ENCODE measurements around the gene SERPIND1. TPM values are rescaled to one million over a fixed set of nuclear protein-coding genes. Genes with fewer than 3 reads are reported as not detected.

Gene SERPIND1
- polyA plus RNA-seq, 1 donor = 0.22 TPM

GRCh38 chr22:20748082-20748481 lies 25.8 kb upstream of the SERPIND1 start:
- H3K4me1 ChIP-seq (ENCODE audit: control insufficient read depth, insufficient read depth, low read length) = no peaks in the 10 kb centered on the region
- no peaks in the 10 kb centered on the region for H3K27me3 ChIP-seq (ENCODE audit: control insufficient read depth, insufficient read depth, low read length)
- DNase-seq = no peak
- no CpG with 5 or more reads among the region's 7 CpGs for WGBS (ENCODE audit: insufficient coverage, low lambda C conversion rate)
- no peak overlapping the region for H3K4me3 ChIP-seq (ENCODE audit: low read length)
- H3K36me3 ChIP-seq (ENCODE audit: control insufficient read depth, insufficient read depth, low read length) = peaks cover 76% of the 10 kb centered on the region
- H3K27ac ChIP-seq (ENCODE audit: low read length) = no peak overlapping the region
- H3K9me3 ChIP-seq (ENCODE audit: control insufficient read depth, low read depth, low read length) = no peaks in the 10 kb centered on the region

GRCh38 chr22:20748731-20749428 lies 25.0 kb upstream of the SERPIND1 start:
- no peaks in the 10 kb centered on the region for H3K9me3 ChIP-seq (ENCODE audit: control insufficient read depth, low read depth, low read length)
- no peak overlapping the region for H3K27ac ChIP-seq (ENCODE audit: low read length)
- no peak overlapping the region for H3K4me3 ChIP-seq (ENCODE audit: low read length)
- 83% methylated on average over 2 of the region's 9 CpGs for WGBS (ENCODE audit: insufficient coverage, low lambda C conversion rate)
- peaks cover 72% of the 10 kb centered on the region for H3K36me3 ChIP-seq (ENCODE audit: control insufficient read depth, insufficient read depth, low read length)
- DNase-seq = no peak
- H3K27me3 ChIP-seq (ENCODE audit: control insufficient read depth, insufficient read depth, low read length) = no peaks in the 10 kb centered on the region
- no peaks in the 10 kb centered on the region for H3K4me1 ChIP-seq (ENCODE audit: control insufficient read depth, insufficient read depth, low read length)

- H3K9me3 ChIP-seq (ENCODE audit: control insufficient read depth, low read depth, low read length) = no peaks in the 10 kb centered on the region
- WGBS (ENCODE audit: insufficient coverage, low lambda C conversion rate) = no CpG with 5 or more reads among the region's 3 CpGs
- no peaks in the 10 kb centered on the region for H3K27me3 ChIP-seq (ENCODE audit: control insufficient read depth, insufficient read depth, low read length)
- no peaks in the 10 kb centered on the region for H3K4me1 ChIP-seq (ENCODE audit: control insufficient read depth, insufficient read depth, low read length)
- H3K4me3 ChIP-seq (ENCODE audit: low read length) = no peak overlapping the region
- H3K36me3 ChIP-seq (ENCODE audit: control insufficient read depth, insufficient read depth, low read length) = peaks cover 71% of the 10 kb centered on the region
- no peak for DNase-seq
- H3K27ac ChIP-seq (ENCODE audit: low read length) = no peak overlapping the region
These were observed 24.5 kb upstream of the SERPIND1 start for GRCh38 chr22:20749453-20749852.

- Histone ChIP-seq H3K27ac (ENCODE audit: low read length) (no peak overlapping the region), H3K27me3 (ENCODE audit: control insufficient read depth, insufficient read depth, low read length) (no peaks in the 10 kb centered on the region), H3K36me3 (ENCODE audit: control insufficient read depth, insufficient read depth, low read length) (peaks cover 65% of the 10 kb centered on the region), H3K9me3 (ENCODE audit: control insufficient read depth, low read depth, low read length) (no peaks in the 10 kb centered on the region), H3K4me1 (ENCODE audit: control insufficient read depth, insufficient read depth, low read length) (no peaks in the 10 kb centered on the region), H3K4me3 (ENCODE audit: low read length) (no peak overlapping the region)
- WGBS (ENCODE audit: insufficient coverage, low lambda C conversion rate) = no CpG with 5 or more reads among the region's 9 CpGs
- DNase-seq = no peak
These were observed 23.3 kb upstream of the SERPIND1 start for GRCh38 chr22:20750461-20751184.

DNA sequence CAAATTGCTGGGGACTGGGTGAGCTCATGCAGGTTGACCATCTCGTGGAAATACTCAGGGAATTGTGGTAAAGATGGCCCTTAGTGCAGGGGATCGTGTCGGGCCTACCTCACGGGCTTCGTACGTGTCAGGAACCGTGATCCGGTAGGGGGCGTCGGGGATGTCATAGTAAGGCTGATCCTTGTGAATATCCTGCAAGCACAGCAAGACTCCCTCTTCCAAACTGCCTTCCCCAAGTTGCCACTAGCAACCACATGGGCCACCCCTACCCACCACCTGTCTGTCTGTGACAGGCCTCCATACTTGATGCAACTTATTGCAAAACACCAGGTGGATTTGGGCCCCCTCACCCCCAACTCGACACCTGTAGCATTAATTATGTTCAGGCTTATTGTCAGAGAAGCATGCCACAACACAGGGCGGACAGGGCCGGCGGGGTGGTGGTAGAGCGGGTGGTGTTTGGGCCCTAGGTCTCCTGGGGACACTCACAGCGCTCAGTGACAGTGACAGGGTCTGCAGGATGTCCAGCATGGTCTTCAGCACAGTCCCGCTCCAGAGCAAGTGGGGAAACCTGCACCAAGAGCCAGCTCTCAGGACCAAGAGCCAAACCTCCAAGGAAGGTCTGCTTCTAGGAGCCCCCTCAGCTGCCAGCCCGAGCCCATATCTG lies 22.6 kb upstream of the SERPIND1 start:
- no peak overlapping the region for H3K27ac ChIP-seq (ENCODE audit: low read length)

DNA sequence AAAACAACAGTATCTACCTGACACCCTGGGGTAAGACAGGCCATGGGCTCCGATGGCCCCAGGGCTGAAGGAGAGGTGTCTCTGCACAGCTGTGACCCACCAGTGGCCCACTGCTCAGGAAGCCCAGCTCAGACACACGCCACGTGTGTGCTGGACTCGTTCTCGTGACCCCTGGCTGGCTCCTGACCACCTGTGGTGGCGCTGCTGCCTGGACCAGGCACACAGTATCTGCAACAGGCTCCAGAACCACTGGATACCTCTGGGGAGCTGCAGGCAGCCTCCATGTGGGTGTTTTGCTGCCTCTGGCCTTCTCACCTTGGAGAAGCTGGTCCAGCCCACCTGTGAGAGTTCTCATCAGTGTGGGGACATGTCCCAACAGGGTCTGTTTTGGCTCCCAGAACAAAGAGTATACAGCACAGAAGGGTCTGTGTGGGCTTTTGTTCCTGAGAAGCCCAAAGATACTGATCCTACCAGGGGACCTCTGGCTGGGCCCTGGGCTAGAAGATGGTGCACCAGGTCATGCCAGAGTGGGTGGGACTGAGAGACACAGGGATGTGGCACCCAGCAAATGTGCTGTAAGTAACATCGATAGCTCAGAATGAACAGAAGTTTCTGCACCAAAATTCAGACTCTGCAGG lies 21.7 kb upstream of the SERPIND1 start:
- Histone ChIP-seq H3K27ac (ENCODE audit: low read length) (no peak overlapping the region), H3K27me3 (ENCODE audit: control insufficient read depth, insufficient read depth, low read length) (no peaks in the 10 kb centered on the region), H3K36me3 (ENCODE audit: control insufficient read depth, insufficient read depth, low read length) (peaks cover 55% of the 10 kb centered on the region), H3K4me3 (ENCODE audit: low read length) (no peak overlapping the region), H3K9me3 (ENCODE audit: control insufficient read depth, low read depth, low read length) (no peaks in the 10 kb centered on the region), H3K4me1 (ENCODE audit: control insufficient read depth, insufficient read depth, low read length) (no peaks in the 10 kb centered on the region)
- DNase-seq = no peak
- WGBS (ENCODE audit: insufficient coverage, low lambda C conversion rate) = no CpG with 5 or more reads among the region's 7 CpGs

More for the DNA sequence above, 22.6 kb upstream of the SERPIND1 start:
- Histone ChIP-seq H3K27me3 (ENCODE audit: control insufficient read depth, insufficient read depth, low read length) (no peaks in the 10 kb centered on the region), H3K4me3 (ENCODE audit: low read length) (no peak overlapping the region), H3K9me3 (ENCODE audit: control insufficient read depth, low read depth, low read length) (no peaks in the 10 kb centered on the region), H3K36me3 (ENCODE audit: control insufficient read depth, insufficient read depth, low read length) (peaks cover 64% of the 10 kb centered on the region), H3K4me1 (ENCODE audit: control insufficient read depth, insufficient read depth, low read length) (no peaks in the 10 kb centered on the region)
- DNase-seq = no peak
- no CpG with 5 or more reads among the region's 18 CpGs for WGBS (ENCODE audit: insufficient coverage, low lambda C conversion rate)

DNA sequence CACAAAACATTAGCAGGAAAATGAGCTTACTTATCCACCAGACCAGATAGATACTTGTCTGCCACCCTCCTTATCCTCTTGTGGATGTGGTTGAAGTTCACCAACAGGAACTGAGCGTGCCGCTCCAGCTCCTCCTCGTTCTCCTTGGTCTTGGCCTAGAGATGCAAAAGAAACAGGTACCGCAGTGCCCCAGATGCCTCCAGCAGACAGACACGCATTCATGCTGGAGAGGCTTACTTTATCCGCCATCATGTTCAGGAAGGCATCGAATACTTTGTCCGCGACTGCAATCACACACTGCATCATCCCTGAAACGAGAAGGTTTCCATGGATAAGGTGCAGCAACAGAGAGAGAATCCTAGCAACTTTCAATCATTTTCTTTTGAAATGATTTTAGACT lies 21.0 kb upstream of the SERPIND1 start:
- no peak overlapping the region for H3K27ac ChIP-seq (ENCODE audit: low read length)
- no peaks in the 10 kb centered on the region for H3K4me1 ChIP-seq (ENCODE audit: control insufficient read depth, insufficient read depth, low read length)
- WGBS (ENCODE audit: insufficient coverage, low lambda C conversion rate) = no CpG with 5 or more reads among the region's 10 CpGs
- H3K9me3 ChIP-seq (ENCODE audit: control insufficient read depth, low read depth, low read length) = no peaks in the 10 kb centered on the region
- H3K27me3 ChIP-seq (ENCODE audit: control insufficient read depth, insufficient read depth, low read length) = no peaks in the 10 kb centered on the region
- H3K36me3 ChIP-seq (ENCODE audit: control insufficient read depth, insufficient read depth, low read length) = peaks cover 49% of the 10 kb centered on the region
- no peak for DNase-seq
- no peak overlapping the region for H3K4me3 ChIP-seq (ENCODE audit: low read length)

DNA sequence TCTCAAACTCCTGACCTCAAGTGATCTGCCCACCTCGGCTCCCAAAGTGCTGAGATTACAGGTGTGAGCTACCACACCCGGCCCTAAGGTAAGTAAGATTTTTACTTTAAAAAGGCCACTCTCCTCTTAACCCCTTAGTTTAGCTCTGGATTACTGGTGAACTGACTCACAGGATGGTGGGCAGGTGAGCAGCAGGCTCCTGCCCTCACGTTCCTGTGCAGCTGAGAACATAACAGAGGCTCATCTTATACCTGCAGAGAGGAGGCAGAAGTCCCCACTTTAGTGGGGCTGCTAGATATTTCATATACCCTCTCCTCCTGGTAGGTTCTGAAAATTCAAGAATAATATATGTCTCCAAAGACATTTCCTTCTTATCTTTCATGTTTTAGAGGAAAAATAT lies 17.1 kb upstream of the SERPIND1 start:
- no peak for DNase-seq
- H3K27ac ChIP-seq (ENCODE audit: low read length) = no peak overlapping the region
- no peak overlapping the region for H3K4me3 ChIP-seq (ENCODE audit: low read length)
- H3K27me3 ChIP-seq (ENCODE audit: control insufficient read depth, insufficient read depth, low read length) = no peaks in the 10 kb centered on the region
- no peaks in the 10 kb centered on the region for H3K4me1 ChIP-seq (ENCODE audit: control insufficient read depth, insufficient read depth, low read length)
- H3K9me3 ChIP-seq (ENCODE audit: control insufficient read depth, low read depth, low read length) = no peaks in the 10 kb centered on the region
- H3K36me3 ChIP-seq (ENCODE audit: control insufficient read depth, insufficient read depth, low read length) = peaks cover 32% of the 10 kb centered on the region
- WGBS (ENCODE audit: insufficient coverage, low lambda C conversion rate) = 60% methylated on average over 1 of the region's 3 CpGs

DNA sequence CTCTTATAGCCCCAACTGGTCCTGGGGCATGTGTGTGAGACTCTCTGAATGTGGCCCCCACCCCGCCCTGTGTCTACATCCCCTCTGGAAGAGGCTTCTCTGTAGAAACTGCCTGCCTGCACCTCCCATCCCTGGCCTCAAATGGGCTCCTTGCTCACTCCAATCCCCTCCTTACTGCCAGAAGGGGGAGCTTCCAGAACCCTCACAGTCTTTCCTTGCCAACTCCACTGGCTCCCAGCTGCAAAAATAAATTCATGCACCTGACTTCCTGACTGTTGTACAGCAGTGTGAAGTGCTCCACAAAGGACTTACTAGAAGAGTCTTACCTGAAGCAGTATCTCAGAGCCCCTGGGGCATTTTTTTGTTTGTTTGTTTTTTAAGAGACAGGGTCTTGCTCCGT lies 15.2 kb upstream of the SERPIND1 start:
- peaks cover 30% of the 10 kb centered on the region for H3K36me3 ChIP-seq (ENCODE audit: control insufficient read depth, insufficient read depth, low read length)
- WGBS (ENCODE audit: insufficient coverage, low lambda C conversion rate) = no CpG with 5 or more reads among the region's 2 CpGs
- no peak overlapping the region for H3K4me3 ChIP-seq (ENCODE audit: low read length)

DNA sequence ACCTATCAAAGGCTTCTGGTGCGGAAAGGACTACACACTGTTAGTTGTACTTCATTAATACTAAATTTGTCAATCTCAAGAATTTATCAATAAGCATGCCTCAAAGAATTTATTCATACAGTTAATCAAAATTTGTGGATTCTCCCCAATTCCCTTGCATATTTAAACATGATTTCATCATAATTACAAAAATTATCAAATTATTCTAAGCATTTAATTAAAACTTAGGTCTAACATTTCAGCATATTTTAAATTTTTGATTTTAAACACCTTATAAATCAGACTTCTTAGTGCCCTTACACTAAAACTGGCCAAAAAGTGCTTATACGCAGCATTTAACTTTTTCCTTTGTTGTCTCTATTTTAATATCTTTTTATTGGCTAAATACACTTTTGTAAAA lies 13.8 kb upstream of the SERPIND1 start:
- H3K4me3 ChIP-seq (ENCODE audit: low read length) = no peak overlapping the region
- 100% methylated on average over 1 of the region's 2 CpGs for WGBS (ENCODE audit: insufficient coverage, low lambda C conversion rate)
- H3K27me3 ChIP-seq (ENCODE audit: control insufficient read depth, insufficient read depth, low read length) = no peaks in the 10 kb centered on the region
- H3K36me3 ChIP-seq (ENCODE audit: control insufficient read depth, insufficient read depth, low read length) = peaks cover 40% of the 10 kb centered on the region
- H3K4me1 ChIP-seq (ENCODE audit: control insufficient read depth, insufficient read depth, low read length) = no peaks in the 10 kb centered on the region
- no peak for DNase-seq
- H3K27ac ChIP-seq (ENCODE audit: low read length) = no peak overlapping the region
- H3K9me3 ChIP-seq (ENCODE audit: control insufficient read depth, low read depth, low read length) = no peaks in the 10 kb centered on the region

More for the DNA sequence above, 15.2 kb upstream of the SERPIND1 start:
- no peaks in the 10 kb centered on the region for H3K9me3 ChIP-seq (ENCODE audit: control insufficient read depth, low read depth, low read length)
- H3K27me3 ChIP-seq (ENCODE audit: control insufficient read depth, insufficient read depth, low read length) = no peaks in the 10 kb centered on the region
- H3K27ac ChIP-seq (ENCODE audit: low read length) = no peak overlapping the region
- no peaks in the 10 kb centered on the region for H3K4me1 ChIP-seq (ENCODE audit: control insufficient read depth, insufficient read depth, low read length)
- DNase-seq = no peak
